Hair follicular keratinocyte (primary cell): ENCODE results near the gene CYTH2. TPM values are rescaled to one million over a fixed set of nuclear protein-coding genes. Genes with fewer than 3 reads are reported as not detected.

Experiments
- total RNA-seq: library from RNA; depleted of rRNA; stranded (reverse); fragments of >200 nt; gene quantifications from 2 replicates; pipeline ENCODE4 v1.2.3, GENCODE V29; 2015

The CYTH2 gene, protein sequence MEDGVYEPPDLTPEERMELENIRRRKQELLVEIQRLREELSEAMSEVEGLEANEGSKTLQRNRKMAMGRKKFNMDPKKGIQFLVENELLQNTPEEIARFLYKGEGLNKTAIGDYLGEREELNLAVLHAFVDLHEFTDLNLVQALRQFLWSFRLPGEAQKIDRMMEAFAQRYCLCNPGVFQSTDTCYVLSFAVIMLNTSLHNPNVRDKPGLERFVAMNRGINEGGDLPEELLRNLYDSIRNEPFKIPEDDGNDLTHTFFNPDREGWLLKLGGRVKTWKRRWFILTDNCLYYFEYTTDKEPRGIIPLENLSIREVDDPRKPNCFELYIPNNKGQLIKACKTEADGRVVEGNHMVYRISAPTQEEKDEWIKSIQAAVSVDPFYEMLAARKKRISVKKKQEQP
- 18.7 and 23.5 TPM in 2 replicates for total RNA-seq

DNA sequence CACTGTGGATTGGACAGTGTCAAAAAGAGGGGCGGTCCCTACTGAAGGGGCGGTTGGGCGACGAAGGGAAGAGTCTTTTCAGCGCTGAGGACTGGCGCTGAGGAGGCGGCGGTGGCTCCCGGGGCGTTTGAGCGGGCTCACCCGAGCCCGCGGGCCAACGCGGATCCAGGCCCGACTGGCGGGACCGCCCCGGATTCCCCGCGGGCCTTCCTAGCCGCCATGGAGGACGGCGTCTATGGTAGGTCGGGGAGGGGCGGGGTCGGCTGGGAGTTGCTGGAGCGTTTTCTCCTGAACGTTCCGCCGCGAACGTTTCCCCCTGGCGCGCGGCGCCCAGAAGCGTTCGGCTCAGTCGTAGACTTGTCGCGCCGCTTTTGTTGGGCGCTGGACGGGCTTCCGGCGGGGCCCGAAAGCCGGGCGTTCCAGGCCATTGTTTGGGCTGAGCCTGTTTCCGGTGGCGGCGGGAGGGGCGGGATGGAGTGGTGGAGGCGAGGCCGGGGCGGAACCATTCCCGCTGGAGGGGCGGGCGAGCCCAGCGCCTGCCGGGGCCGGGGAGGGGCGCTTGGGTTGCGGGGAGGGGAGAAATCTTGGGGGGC is at the start of gene CYTH2:
Gene CYTH2 (plus strand): TSS at position 81 of the 593 bp plus-strand sequence. CDS start 139 bp downstream, at position 220.

GRCh38 chr19:48445606-48446481 is 23.3 kb upstream of the CYTH2 start, which contains the start of gene GRWD1:
GRWD1 (plus strand) TSS chr19:48445983; CDS start chr19:48446006, 23 bp downstream.

GRCh38 chr19:48455171-48455907 is 13.8 kb upstream of the CYTH2 start, which contains the start of gene KCNJ14:
KCNJ14 (plus strand) TSS chr19:48455574; CDS start chr19:48461725, 6,151 bp downstream.

DNA sequence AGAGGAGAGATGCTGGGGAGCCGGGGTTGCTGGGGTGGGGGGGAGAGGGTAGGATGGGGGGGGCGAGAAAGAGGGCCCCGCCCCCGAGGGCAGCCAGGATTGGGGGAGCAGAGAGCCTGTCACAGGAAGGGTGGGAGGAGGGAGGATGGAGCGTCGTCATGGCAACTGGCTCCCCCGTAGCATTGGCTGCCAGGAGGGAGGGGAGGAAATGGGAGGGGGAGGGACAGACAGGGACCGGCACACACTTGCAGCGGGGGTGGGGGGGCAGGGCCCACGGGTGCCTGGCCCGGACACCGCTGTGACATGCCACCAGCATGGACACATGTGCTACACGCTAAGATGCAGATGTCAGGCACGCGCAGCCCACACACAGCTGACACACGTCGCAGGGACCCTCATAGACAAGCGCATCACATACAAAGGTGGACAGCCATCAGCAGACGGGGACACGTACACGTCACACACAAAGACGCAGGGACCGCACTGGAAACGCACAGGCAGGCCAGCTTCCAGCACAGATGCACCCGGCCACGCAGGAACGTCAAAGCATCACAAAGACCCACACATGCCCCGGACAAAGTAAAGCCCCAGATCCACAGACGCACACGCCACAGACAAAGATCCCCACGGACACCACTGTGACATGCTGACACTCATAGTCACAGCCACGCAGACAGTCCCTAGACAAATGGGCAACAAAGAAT is 42.8 kb downstream of the CYTH2 start, which contains the start of gene LMTK3:
Gene LMTK3 (minus strand): TSS at position 36 of the 704 bp plus-strand sequence. CDS start 259 bp downstream, outside the sequence.

Other genes starting within 250 kb of the CYTH2 start
- gene CARD8, start 213.5 kb upstream of the CYTH2 start, total RNA-seq, result 4.9 and 5.2 TPM in 2 replicates
- 0.72 and 1.7 TPM in 2 replicates for gene ZNF114, start 199.3 kb upstream of the CYTH2 start, total RNA-seq
- 54.1 and 100.0 TPM in 2 replicates for gene EMP3, start 143.8 kb upstream of the CYTH2 start, total RNA-seq
- 4.1 and 4.7 TPM in 2 replicates for gene TMEM143, start 105.4 kb upstream of the CYTH2 start, total RNA-seq
- not detected in 2 replicates for gene SYNGR4, start 105.0 kb upstream of the CYTH2 start, total RNA-seq
- gene KDELR1, start 77.8 kb upstream of the CYTH2 start, total RNA-seq, result 135 and 149 TPM in 2 replicates
- 0.16 TPM in 1 of 2 replicates, not detected in the other for gene GRIN2D, start 75.7 kb upstream of the CYTH2 start, total RNA-seq
- 35.2 and 40.9 TPM in 2 replicates for gene GRWD1, start 23.4 kb upstream of the CYTH2 start, total RNA-seq
- gene KCNJ14, start 13.8 kb upstream of the CYTH2 start, total RNA-seq, result 0.53 and 0.70 TPM in 2 replicates
- gene LMTK3, start 42.5 kb downstream of the CYTH2 start, total RNA-seq, result 2.8 and 3.7 TPM in 2 replicates
- gene SULT2B1, start 82.8 kb downstream of the CYTH2 start, total RNA-seq, result 1.5 and 1.6 TPM in 2 replicates
- gene SPACA4, start 137.4 kb downstream of the CYTH2 start, total RNA-seq, result not detected in 2 replicates
- 0.08 and 0.23 TPM in 2 replicates for gene FAM83E, start 145.7 kb downstream of the CYTH2 start, total RNA-seq
- 2,779 and 2,974 TPM in 2 replicates for gene RPL18, start 149.8 kb downstream of the CYTH2 start, total RNA-seq
- 8.7 and 10.3 TPM in 2 replicates for gene SPHK2, start 150.1 kb downstream of the CYTH2 start, total RNA-seq
- 3.0 and 10.3 TPM in 2 replicates for gene DBP, start 168.0 kb downstream of the CYTH2 start, total RNA-seq
- gene CA11, start 176.8 kb downstream of the CYTH2 start, total RNA-seq, result 1.2 and 1.6 TPM in 2 replicates
- not detected in 2 replicates for gene NTN5, start 203.6 kb downstream of the CYTH2 start, total RNA-seq
- gene FUT2, start 226.6 kb downstream of the CYTH2 start, total RNA-seq, result 1.4 and 4.8 TPM in 2 replicates